ACHN (cell line): ENCODE measurements around the gene HEPN1.

Experiments used
- DNase-seq: peaks from one replicate; pipeline ENCODE4 v3.0.0-alpha.2; 2015
- in situ Hi-C: cut with HindIII; loops from 2 replicates; pipeline ENCODE4 v1.10.0; 2017; ENCODE audit warnings: low sequenced_read_pairs, low pct_ligation_motif_present, low pct_unique_long_range_greater_than_20kb

Gene HEPN1

GRCh38 chr11:124896821-124897391 lies 22.1 kb upstream of the HEPN1 start:
- no peak for DNase-seq
- in situ Hi-C loops: no loop called here

- in situ Hi-C loops: no loop called here
- DNase-seq: no peak
These were observed 21.3 kb upstream of the HEPN1 start, which contains the start of gene ROBO4 for GRCh38 chr11:124897674-124898262. Gene ROBO4 (minus strand): TSS chr11:124897865. CDS start chr11:124897795, 70 bp downstream.

DNA sequence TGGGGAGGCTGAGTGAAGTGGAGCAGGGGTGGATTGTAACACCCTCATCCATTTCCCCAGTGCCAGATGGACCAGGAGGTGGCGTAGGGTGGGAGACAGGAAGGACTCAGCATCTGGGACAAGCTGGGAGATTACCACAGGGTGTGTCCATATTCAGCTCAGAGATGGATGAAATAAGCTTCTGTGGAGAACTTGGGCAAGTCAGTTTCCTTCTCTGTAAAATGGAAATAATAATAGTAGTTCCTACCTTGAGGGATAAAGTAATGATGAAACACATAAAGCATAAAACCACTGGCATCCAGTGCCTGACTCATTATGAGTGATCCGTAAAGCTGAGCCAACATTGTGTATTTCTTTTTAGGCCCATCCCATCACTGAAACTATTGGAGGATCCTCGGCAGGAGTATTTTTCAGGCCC lies 20.8 kb upstream of the HEPN1 start:
- in situ Hi-C loops: no loop called here
- peak; percentile 80 for DNase-seq

GRCh38 chr11:124898711-124899110 lies 20.3 kb upstream of the HEPN1 start:
- DNase-seq: no peak
- in situ Hi-C loops: no loop called here

- in situ Hi-C loops: no loop called here
- no peak for DNase-seq
These were observed 19.5 kb upstream of the HEPN1 start for GRCh38 chr11:124899383-124900145.

- in situ Hi-C loops: no loop called here
- DNase-seq: peak; percentile 60
These were observed 18.6 kb upstream of the HEPN1 start for GRCh38 chr11:124900464-124900863.

DNA sequence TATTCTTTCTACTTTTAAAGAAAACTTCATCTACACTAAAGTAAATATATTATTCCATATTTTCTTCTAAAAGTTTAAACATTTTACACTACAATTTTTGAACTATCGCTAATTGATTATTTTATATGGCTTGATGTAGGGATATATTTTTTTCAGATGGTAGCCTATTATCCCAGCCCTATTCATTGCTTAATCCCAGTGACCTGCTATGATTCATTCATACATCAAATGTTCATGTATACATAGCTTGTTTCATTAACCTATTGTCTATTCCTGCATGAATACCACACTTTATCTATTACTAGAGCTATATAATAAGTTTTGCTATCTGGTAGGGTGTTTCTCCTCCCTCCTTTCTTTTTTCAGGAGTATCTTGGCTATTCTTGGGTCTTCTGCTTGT lies 16.4 kb upstream of the HEPN1 start:
- in situ Hi-C loops: no loop called here
- no peak for DNase-seq

DNA sequence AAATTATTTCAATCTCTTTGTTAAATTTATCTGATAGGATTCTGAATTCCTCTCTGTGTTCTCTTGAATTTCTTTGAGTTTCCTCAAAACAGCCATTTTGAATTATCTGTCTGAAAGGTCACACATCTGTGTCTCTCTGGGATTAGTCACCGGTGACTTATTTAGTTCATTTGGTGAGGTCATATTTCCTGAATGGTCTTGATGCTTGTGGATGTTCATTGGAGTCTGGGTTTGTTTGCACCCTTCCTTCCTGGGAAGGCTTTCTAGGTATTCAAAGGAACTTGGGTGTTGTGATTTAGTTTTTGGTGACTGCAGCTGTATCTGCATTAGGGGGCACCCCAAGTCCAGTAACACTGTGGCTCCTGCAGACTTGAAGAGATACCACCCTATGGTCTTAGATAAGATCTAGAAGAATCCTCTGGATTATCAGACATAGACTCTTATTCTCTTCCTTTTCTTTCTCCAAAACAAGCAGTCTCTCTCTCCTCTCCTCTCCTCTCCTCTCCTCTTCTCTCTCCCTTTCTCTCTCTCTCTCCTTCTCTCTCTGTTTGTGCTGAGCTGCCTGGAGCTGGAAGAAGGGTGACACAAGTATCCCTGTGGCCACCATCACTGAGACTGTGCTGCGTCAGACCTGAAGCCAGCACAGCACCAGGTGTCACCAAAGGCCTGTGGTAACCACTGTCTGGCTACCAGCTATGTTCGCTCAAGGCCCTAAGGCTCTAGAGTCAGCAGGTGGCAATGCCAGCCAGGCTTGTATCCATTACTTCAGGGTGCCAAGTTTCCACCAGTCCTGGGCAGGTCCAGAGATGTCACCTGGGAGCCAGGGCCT lies 3.3 kb upstream of the HEPN1 start:
- in situ Hi-C loops: no loop called here
- DNase-seq: no peak

DNA sequence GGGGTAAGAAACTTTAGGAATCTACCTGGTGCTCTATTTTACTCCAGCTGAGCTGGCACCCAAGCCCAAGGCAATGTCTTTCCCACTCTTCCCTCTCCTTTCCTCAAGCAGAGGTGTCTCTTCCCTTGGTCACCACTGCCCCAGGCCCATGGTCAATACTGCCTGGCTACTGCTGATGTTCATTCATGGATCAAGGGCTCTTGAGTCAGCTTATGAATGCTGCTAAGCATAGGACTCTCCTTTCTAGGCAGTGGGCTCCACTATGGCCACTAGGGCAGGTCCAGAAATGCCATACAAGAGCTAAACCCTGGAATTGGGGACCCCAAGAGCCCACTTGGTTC lies 2.7 kb upstream of the HEPN1 start:
- in situ Hi-C loops: no loop called here
- DNase-seq: no peak

DNA sequence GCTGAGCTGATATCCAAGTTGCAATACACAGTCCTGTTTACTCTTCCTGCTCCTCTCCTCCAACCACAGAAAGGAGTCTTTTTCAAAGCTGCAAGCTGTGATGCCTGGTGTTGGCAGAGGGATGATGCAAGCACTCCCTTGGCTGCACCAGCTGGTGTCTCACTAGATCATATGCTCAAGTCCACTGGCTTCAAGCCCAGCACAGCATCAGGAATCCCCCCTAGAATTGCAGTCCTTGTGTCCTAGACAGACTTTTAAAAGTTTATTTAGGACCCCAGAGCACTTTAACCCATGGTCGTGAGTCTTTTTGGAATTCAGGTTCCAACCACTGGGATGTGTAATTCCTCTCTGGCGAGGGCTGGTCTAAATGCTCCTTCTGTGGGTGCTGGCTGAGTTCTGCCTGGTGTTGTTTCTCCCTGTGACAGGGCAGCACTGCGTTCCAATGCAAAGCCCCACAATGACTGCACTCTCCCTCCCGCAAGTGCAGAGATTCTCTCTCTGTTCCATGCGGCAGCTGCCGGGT lies 1.9 kb upstream of the HEPN1 start:
- no peak for DNase-seq
- in situ Hi-C loops: no loop called here

DNA sequence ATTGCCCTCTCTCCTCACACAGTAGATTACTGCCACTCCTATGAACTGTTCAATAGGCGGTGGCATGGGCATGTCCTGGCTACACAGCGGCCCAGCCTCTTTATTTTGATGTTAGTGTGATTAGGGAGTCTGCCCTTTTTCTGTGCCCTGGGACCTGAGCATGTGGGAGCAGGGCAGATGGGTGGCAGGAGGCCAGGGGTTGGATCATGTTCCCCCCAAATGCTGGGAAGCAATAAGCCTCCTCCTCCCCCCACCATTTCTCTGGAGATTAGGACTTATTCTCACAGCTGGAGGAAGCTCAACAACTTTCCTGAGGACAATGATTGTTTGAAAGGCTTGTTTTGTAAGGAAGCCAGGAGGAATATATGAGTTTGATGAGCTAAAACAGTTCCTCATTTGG lies 848 bp downstream of the HEPN1 start:
- in situ Hi-C loops: no loop called here
- DNase-seq: no peak

GRCh38 chr11:124920356-124920755 lies 1.3 kb downstream of the HEPN1 start:
- in situ Hi-C loops: no loop called here
- DNase-seq: no peak

DNA sequence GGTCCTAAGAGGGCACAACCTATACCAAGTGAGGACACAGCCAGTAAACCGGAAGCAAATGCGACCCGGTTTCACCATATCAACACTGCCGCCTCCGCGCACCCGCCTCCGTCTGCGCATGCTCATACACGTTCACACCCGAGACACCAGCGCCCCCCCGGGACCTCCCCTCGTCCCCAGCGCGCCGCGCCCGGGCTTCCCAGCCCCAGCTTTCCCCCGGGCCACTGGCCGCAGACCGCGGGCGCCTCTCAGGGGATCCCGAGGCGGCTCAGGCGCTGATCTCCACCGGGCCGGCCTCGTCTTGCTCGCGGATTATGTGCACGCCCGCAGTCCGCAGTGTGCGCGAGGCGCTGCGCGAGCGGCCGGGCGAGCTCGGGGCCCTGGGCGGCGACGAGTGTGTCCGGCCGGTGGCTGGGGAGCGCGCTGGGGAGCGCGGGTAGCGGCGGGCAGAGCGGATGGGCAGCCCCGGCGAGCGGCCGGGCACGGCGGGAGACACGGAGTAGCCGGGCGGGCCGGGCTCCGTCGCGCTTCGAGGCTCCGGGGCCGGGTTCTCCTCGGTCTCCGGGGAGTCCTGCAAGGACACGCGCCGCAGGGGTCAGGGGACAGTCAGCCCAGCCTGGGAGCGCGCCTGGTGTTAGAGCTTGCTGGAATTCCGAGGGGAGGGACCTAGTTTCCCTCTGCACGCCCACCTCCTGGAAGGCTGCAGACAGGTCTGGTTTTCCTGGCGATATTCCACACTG lies 2.0 kb downstream of the HEPN1 start:
- no peak for DNase-seq
- in situ Hi-C loops: no loop called here

DNA sequence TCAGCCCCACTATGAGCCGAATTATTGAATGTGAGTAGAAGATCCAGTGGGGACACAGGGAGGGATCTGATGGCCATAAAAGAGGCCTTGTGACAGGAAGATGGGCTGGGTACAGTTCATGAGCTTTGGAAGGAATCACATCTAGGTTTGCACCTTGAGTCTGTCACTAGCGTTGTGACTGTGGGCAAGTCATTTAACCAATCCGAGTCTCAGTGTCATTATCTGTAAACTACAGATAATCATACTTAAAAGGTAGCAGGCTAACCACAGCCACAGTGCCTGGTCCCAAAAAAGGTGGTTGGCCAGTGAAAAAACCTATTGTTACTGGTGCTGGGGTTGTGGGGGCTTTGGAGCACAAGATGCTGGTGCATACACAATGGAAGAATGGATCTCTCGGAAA lies 3.8 kb downstream of the HEPN1 start:
- DNase-seq: no peak
- in situ Hi-C loops: no loop called here

DNA sequence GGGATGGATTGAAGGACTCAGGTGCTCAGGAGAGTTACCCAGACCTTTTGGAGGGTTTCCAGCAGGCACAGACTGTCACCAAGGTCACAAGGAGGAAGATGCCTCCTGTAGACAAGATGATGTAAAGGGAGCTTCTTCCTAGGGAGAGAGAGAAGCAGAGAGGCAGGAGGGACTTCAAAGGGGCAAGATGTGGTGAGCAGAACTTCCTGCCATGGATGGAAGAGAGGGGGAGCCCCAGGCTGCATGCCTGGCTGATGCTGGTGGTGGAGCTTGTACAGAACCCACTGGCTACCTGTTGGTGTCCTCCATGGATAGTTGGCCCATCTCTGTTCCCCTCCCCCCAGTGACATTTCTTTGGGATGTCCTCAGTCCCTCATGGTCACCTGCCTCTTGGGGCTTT lies 4.2 kb downstream of the HEPN1 start:
- no peak for DNase-seq
- in situ Hi-C loops: no loop called here

- no peak for DNase-seq
- in situ Hi-C loops: no loop called here
These were observed 10.1 kb downstream of the HEPN1 start for GRCh38 chr11:124928942-124929665.

- in situ Hi-C loops: no loop called here
- no peak for DNase-seq
These were observed 11.7 kb downstream of the HEPN1 start for GRCh38 chr11:124930799-124931198.
